OCI-LY3 (cell line): Measurements from ENCODE around the gene TMPRSS2.

Experiments used
- H2AFZ ChIP-seq: fragments of 200-600, 300-600 bp; shearing (Covaris generic); 2 replicates; pipeline ENCODE4 v1.6.0; 2014; ENCODE audit warnings: antibody characterized with exemption, low read depth, low read length
- H3K27ac ChIP-seq: fragments of 200-600, 300-600 bp; sonication (generic); 2 replicates; pipeline ENCODE4 v1.5.1; 2014; ENCODE audit warnings: mild to moderate bottlenecking, low read length, moderate library complexity, mixed read lengths
- H3K27me3 ChIP-seq: fragments of 200-600, 300-600 bp; sonication (generic); 2 replicates; pipeline ENCODE4 v1.6.1; 2014; ENCODE audit warnings: low read depth, low read length, mixed read lengths
- H3K36me3 ChIP-seq: fragments of 200-600, 300-600 bp; sonication (generic); replicated peaks from 2 replicates; pipeline ENCODE3; 2014; ENCODE audit warnings: low read depth, low read length, mixed read lengths
- H3K4me1 ChIP-seq: fragments of 300-600, 200-600 bp; sonication (generic); 2 replicates; pipeline ENCODE4 v1.6.1; 2014; ENCODE audit warnings: low read length, mixed read lengths
- H3K4me2 ChIP-seq: fragments of 200-600, 300-600 bp; sonication (generic); 2 replicates; pipeline ENCODE4 v1.6.1; 2014; ENCODE audit warnings: low read length, mixed read lengths
- H3K4me3 ChIP-seq: fragments of 300-600, 200-600 bp; sonication (generic); 2 replicates; pipeline ENCODE4 v1.5.1; 2014; ENCODE audit warnings: antibody characterized with exemption, mild to moderate bottlenecking, low read length, moderate library complexity
- H3K79me2 ChIP-seq: fragments of 300-600, 200-600 bp; shearing (Covaris generic); 2 replicates; pipeline ENCODE4 v1.6.1; 2014; ENCODE audit warnings: mild to moderate bottlenecking, low read length, mixed read lengths
- H3K9ac ChIP-seq: fragments of 300-600, 200-600 bp; shearing (Covaris generic); 2 replicates; pipeline ENCODE4 v1.6.0; 2014; ENCODE audit warnings: mild to moderate bottlenecking, low read length, moderate library complexity
- H3K9me3 ChIP-seq: fragments of 200-600, 300-600 bp; shearing (Covaris generic); 2 replicates; pipeline ENCODE4 v1.6.1; 2014; ENCODE audit warnings: low read length, mixed read lengths; ENCODE audit not compliant: insufficient read depth
- H4K20me1 ChIP-seq: fragments of 200-600, 300-600 bp; sonication (generic); 2 replicates; pipeline ENCODE4 v1.6.1; 2016; ENCODE audit warnings: low read length, mixed read lengths; ENCODE audit not compliant: insufficient read depth
- CTCF ChIP-seq: fragments of 200-600, 300-600 bp; sonication (generic); IDR thresholded peaks from 2 replicates; pipeline ENCODE4 v1.5.1; 2014; ENCODE audit warnings: antibody characterized with exemption, low read length, low read depth
- EZH2phosphoT487 ChIP-seq: fragments of 200-600 bp; shearing (Covaris generic); IDR thresholded peaks from 2 replicates; pipeline ENCODE4 v1.6.1; 2018; ENCODE audit warnings: antibody characterized with exemption, mixed run types, low read depth

The TMPRSS2 gene

GRCh38 chr21:41444703-41445464 is 63.1 kb downstream of the TMPRSS2 start:
- Histone ChIP-seq H3K79me2 (no peaks in the 10 kb centered on the region), H3K9ac (no peak overlapping the region), H3K4me2 (no peak overlapping the region), H3K4me3 (no peak overlapping the region), H3K9me3 (no peaks in the 10 kb centered on the region), H3K4me1 (no peaks in the 10 kb centered on the region), H3K27ac (no peak overlapping the region), H3K36me3 (no peaks in the 10 kb centered on the region), H4K20me1 (no peaks in the 10 kb centered on the region), H3K27me3 (no peaks in the 10 kb centered on the region), H2AFZ (no peak overlapping the region)
- no peak for TF ChIP-seq CTCF
- TF ChIP-seq EZH2phosphoT487: no peak

DNA sequence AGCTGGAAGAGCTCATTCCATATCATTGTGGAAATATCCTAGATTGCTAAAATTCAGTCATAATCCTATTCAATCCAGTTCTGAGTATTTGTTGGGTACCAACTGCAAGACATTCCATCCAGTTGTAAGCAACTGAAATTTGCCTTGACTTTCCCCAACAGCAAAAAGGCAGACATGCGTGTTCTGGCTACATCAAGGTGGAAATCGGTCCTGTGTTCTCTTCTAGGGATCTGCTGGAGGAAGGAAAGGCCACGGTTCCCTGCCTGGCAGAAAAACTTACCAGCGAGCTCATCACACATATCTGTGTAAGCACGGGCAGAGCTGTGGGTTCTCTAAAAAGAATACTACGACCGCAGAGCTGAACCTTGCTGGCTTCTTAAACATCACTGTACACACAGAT is 64.4 kb downstream of the TMPRSS2 start:
- H4K20me1 ChIP-seq: no peaks in the 10 kb centered on the region
- H3K36me3 ChIP-seq: no peaks in the 10 kb centered on the region
- TF ChIP-seq EZH2phosphoT487 (no peak), CTCF (no peak)
- H3K9ac ChIP-seq: no peak overlapping the region
- no peaks in the 10 kb centered on the region for H3K4me1 ChIP-seq
- H3K9me3 ChIP-seq: no peaks in the 10 kb centered on the region
- no peak overlapping the region for H2AFZ ChIP-seq
- no peak overlapping the region for H3K4me3 ChIP-seq
- H3K4me2 ChIP-seq: no peak overlapping the region
- no peaks in the 10 kb centered on the region for H3K27me3 ChIP-seq
- H3K27ac ChIP-seq: no peak overlapping the region
- H3K79me2 ChIP-seq: no peaks in the 10 kb centered on the region

DNA sequence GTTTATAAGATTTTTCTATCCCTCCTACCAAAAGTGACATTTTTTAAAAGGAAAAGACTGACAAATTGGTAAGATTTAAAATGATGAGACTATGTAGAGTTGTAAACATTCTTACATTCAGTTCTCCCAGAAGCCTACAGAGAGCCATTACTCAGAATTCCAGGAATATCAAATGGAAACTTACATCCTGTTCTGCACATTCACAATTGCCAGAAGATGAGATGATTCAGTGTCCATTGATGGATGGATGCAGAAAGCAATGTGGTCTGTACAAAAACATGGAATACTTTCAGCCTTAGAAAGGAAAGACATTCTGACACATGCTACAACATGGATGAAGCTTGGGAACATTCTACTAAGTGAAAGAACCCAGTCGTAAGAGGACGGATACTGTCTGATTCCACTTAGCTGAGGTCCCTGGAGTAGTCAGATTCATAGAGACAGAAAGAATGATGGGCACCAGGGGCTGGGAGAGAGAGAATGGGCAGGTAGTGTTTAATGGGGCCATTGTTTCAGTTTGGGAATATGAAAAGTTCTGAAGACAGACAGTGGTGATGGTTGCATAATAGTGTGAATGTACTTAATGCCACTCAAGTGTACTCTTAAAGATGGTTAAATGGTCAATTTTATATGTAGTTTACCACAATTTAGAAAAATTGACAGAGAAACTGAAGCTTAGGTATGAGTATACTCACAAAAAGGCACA is 65.3 kb downstream of the TMPRSS2 start:
- no peak overlapping the region for H3K4me3 ChIP-seq
- no peaks in the 10 kb centered on the region for H3K9me3 ChIP-seq
- TF ChIP-seq EZH2phosphoT487: no peak
- no peaks in the 10 kb centered on the region for H3K79me2 ChIP-seq
- H3K36me3 ChIP-seq: no peaks in the 10 kb centered on the region
- no peaks in the 10 kb centered on the region for H3K27me3 ChIP-seq
- H3K9ac ChIP-seq: no peak overlapping the region
- H4K20me1 ChIP-seq: no peaks in the 10 kb centered on the region
- no peaks in the 10 kb centered on the region for H3K4me1 ChIP-seq
- H3K4me2 ChIP-seq: no peak overlapping the region
- H3K27ac ChIP-seq: no peak overlapping the region
- H2AFZ ChIP-seq: no peak overlapping the region

DNA sequence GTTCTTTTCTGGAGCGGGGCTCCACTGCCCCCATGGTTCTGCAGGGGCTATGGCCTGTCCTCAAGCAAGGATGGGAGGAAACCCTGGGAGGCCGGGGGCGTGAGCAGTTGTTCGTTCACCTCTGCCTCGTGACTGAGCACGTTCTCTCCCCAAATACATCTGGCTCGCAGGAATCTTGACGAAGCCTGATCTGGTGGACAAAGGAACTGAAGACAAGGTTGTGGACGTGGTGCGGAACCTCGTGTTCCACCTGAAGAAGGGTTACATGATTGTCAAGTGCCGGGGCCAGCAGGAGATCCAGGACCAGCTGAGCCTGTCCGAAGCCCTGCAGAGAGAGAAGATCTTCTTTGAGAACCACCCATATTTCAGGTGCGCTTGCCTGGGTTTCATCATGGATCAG is 66.4 kb downstream of the TMPRSS2 start:
- no peaks in the 10 kb centered on the region for H3K36me3 ChIP-seq
- H3K4me2 ChIP-seq: no peak overlapping the region
- H2AFZ ChIP-seq: no peak overlapping the region
- no peak overlapping the region for H3K9ac ChIP-seq
- no peaks in the 10 kb centered on the region for H3K9me3 ChIP-seq
- H3K79me2 ChIP-seq: no peaks in the 10 kb centered on the region
- TF ChIP-seq CTCF (no peak), EZH2phosphoT487 (no peak)
- no peaks in the 10 kb centered on the region for H3K27me3 ChIP-seq
- H4K20me1 ChIP-seq: no peaks in the 10 kb centered on the region
- H3K27ac ChIP-seq: no peak overlapping the region
- no peak overlapping the region for H3K4me3 ChIP-seq
- no peaks in the 10 kb centered on the region for H3K4me1 ChIP-seq
